Measurements from ENCODE around the gene GLYATL3.

- no peak for TF ChIP-seq POLR2A (IDR thresholded peaks at IDR 0.05; ENCODE audit: low read depth, low read length)
- no peak for TF ChIP-seq PAX5 (IDR thresholded peaks at IDR 0.05; ENCODE audit: insufficient read depth, low read length, severe bottlenecking)
- no peak for TF ChIP-seq POLR2AphosphoS5 (IDR thresholded peaks at IDR 0.05; ENCODE audit: low read depth, low read length)
Observed at GRCh38 chr6:49565855-49566254, 66.1 kb downstream of the GLYATL3 start.

Measured in GM12891 (cell line).